GM12878 (cell line): ENCODE data around the gene FGFR2. TPM values are rescaled to one million over a fixed set of nuclear protein-coding genes. Genes with fewer than 3 reads are reported as not detected.

Experiments
- ATAC-seq: fragments of 200-7000 bp; cut with Tn5 transposase; 3 replicates; pipeline ENCODE4 v1.9.1; 2020; ENCODE audit warnings: mild to moderate bottlenecking, moderate library complexity
- BruUV-seq: library from RNA; stranded (reverse); fragments of 400-500 nt; replicated peaks from 2 replicates; lab custom pipeline; 2021; lab: Mats Ljungman, UMichigan
- CTCF ChIA-PET: fragments of 300-600 bp; sonication (Branson Sonifier 250); formaldehyde crosslinking; extraction: SDS; loops from one replicate; lab custom pipeline; 2021; ENCODE audit warnings: inconsistent platforms; lab: Yijun Ruan, JAX
- POLR2A ChIA-PET: fragments of 350-600 bp; formaldehyde crosslinking; extraction: SDS; loops from one replicate; lab custom pipeline; 2021; ENCODE audit warnings: inconsistent platforms; lab: Charles Lee
- RAD21 ChIA-PET: fragments of 300-600 bp; sonication (Branson Sonifier 250); formaldehyde crosslinking; loops from one replicate; lab custom pipeline; 2023; ENCODE audit warnings: antibody characterized with exemption; ENCODE audit not compliant: unreplicated experiment; lab: Charles Lee
- SMC1A ChIA-PET: fragments of 300-600 bp; sonication (Branson Sonifier 250); formaldehyde crosslinking; loops from one replicate; lab custom pipeline; 2023; ENCODE audit not compliant: unreplicated experiment, uncharacterized antibody; lab: Charles Lee
- DNase-seq: peaks from one replicate; pipeline ENCODE4 v3.0.0-alpha.2; 2011; ENCODE audit warnings: low read depth, low spot score
- FAIRE-seq: peaks from 3 replicates; lab custom pipeline; 2011; peaks lifted over from hg19 to GRCh38; lab: Jason Lieb, UNC
- H2AFZ ChIP-seq: 2 replicates; pipeline ENCODE4 v1.6.0; 2011; ENCODE audit warnings: low read depth, low read length, control low read depth; ENCODE audit not compliant: control insufficient read depth
- H3K27ac ChIP-seq: 2 replicates; pipeline ENCODE4 v1.5.1; 2011; ENCODE audit warnings: control low read depth; ENCODE audit not compliant: control insufficient read depth, insufficient read depth
- H3K27me3 ChIP-seq, 2 experiments: replicated peaks in 1 of 2; 2 replicates each; pipeline versions ENCODE4 v1.6.0 to v1.6.1; 2011; ENCODE audit warnings: low read length in 1 of 2; ENCODE audit not compliant: control insufficient read depth in 2 of 2, insufficient read depth in 2 of 2
- H3K36me3 ChIP-seq, 2 experiments: 2 replicates each; pipeline ENCODE4 v1.5.1; 2011; ENCODE audit warnings: low read length in 1 of 2; ENCODE audit not compliant: control insufficient read depth in 2 of 2, insufficient read depth in 2 of 2
- H3K4me1 ChIP-seq: 2 replicates; pipeline ENCODE4 v1.6.1; 2011; ENCODE audit warnings: mild to moderate bottlenecking, low read length, moderate library complexity, mixed read lengths; ENCODE audit not compliant: control insufficient read depth, insufficient read depth
- H3K4me2 ChIP-seq: 2 replicates; pipeline ENCODE4 v1.6.0; 2011; ENCODE audit warnings: control low read depth; ENCODE audit not compliant: control insufficient read depth, insufficient read depth
- H3K4me3 ChIP-seq: fragments of 200-600 bp; sonication (generic); 2 replicates; pipeline ENCODE4 v1.5.1; 2016
- H3K79me2 ChIP-seq: 2 replicates; pipeline ENCODE4 v1.6.0; 2011; ENCODE audit warnings: low read length; ENCODE audit not compliant: control insufficient read depth, insufficient read depth
- H3K9ac ChIP-seq: 2 replicates; pipeline ENCODE4 v1.8.0; 2011; ENCODE audit warnings: low read length, control low read depth, mixed read lengths; ENCODE audit not compliant: control insufficient read depth, insufficient read depth
- H3K9me3 ChIP-seq: replicated peaks from 3 replicates; pipeline ENCODE4 v1.5.1; 2011; ENCODE audit warnings: mild to moderate bottlenecking, low read length; ENCODE audit not compliant: control insufficient read depth, insufficient read depth
- H4K20me1 ChIP-seq: 2 replicates; pipeline ENCODE4 v1.6.0; 2011; ENCODE audit not compliant: control insufficient read depth, insufficient read depth
- BMI1 ChIP-seq: fragments of 450-650 bp; IDR thresholded peaks from 2 replicates; pipeline ENCODE4 v1.6.1; 2016; ENCODE audit warnings: mild to moderate bottlenecking, moderate library complexity, borderline replicate concordance
- BRCA1 ChIP-seq: IDR thresholded peaks from 2 replicates; pipeline ENCODE4 v1.6.1; 2011; ENCODE audit warnings: low read depth, low read length, improper control_type of control experiment
- CBFB ChIP-seq: IDR thresholded peaks from 2 replicates; pipeline ENCODE4 v1.6.1; 2016; ENCODE audit warnings: antibody characterized with exemption, low read depth
- CHD4 ChIP-seq: fragments of 200-600 bp; sonication (generic); IDR thresholded peaks from 2 replicates; pipeline ENCODE4 v1.6.1; 2016; ENCODE audit warnings: mild to moderate bottlenecking
- IKZF1 ChIP-seq: fragments of 450-650 bp; conservative IDR thresholded peaks from 2 replicates; pipeline ENCODE4 v1.6.1; 2017; ENCODE audit warnings: antibody characterized with exemption, mild to moderate bottlenecking
- LARP7 ChIP-seq: fragments of 450-650 bp; IDR thresholded peaks from 2 replicates; pipeline ENCODE4 v1.6.1; 2017; ENCODE audit warnings: mild to moderate bottlenecking
- MLLT1 ChIP-seq: fragments of 450-650 bp; IDR thresholded peaks from 2 replicates; pipeline ENCODE4 v1.6.1; 2016; ENCODE audit warnings: mild to moderate bottlenecking
- RAD51 ChIP-seq: fragments of 450-650 bp; IDR thresholded peaks from 2 replicates; pipeline ENCODE4 v1.6.1; 2016; ENCODE audit warnings: moderate library complexity, mild to moderate bottlenecking, inconsistent platforms
- RELA ChIP-seq: fragments of 450-650 bp; IDR thresholded peaks from 2 replicates; pipeline ENCODE4 v1.8.0; 2014; ENCODE audit warnings: borderline replicate concordance; ENCODE audit not compliant: partially characterized antibody
- STAT1 ChIP-seq: fragments of 450-650 bp; conservative IDR thresholded peaks from 2 replicates; pipeline ENCODE4 v1.6.1; 2014; ENCODE audit warnings: antibody characterized with exemption, mild to moderate bottlenecking
- TCF7 ChIP-seq: IDR thresholded peaks from 2 replicates; pipeline ENCODE4 v1.6.1; 2014; ENCODE audit warnings: antibody characterized with exemption, borderline replicate concordance
- USF2 ChIP-seq: IDR thresholded peaks from 2 replicates; pipeline ENCODE4 v1.6.1; 2011; ENCODE audit warnings: low read depth, low read length, improper control_type of control experiment, borderline replicate concordance
- WGBS: methylation state at CpG from one replicate; pipeline ENCODE4 v1.1.6; 2016; ENCODE audit warnings: low lambda C conversion rate; ENCODE audit not compliant: insufficient replicate concordance, insufficient coverage; ENCODE audit errors: missing lambda C conversion rate; 5-methylcytosine and 5-hydroxymethylcytosine counted together
- in situ Hi-C: fragments of 300-500 bp; cut with MboI; formaldehyde crosslinking; loops from 9 replicates; pipeline ENCODE4 v1.14.3; 2018; ENCODE audit warnings: mixed read lengths
- intact Hi-C: fragments of 100-400 bp; cut with micrococcal nuclease; formaldehyde crosslinking; loops from one replicate; pipeline ENCODE4 v1.14.2; 2022; ENCODE audit not compliant: unreplicated experiment
- polyA plus RNA-seq, 11 experiments: library from polyadenylated mRNA; depleted of rRNA in 4 of 11; unstranded in 6 of 11; stranded (reverse) in 5 of 11; fragments of >200 nt; fragmentation: Nextera tagmentation in 4 of 11; fragmentation: Illumina TruSeq in 1 of 11; extraction: Ambion mirVana in 4 of 11; extraction: Trizol in 1 of 11; gene quantifications; 1 replicate in 1 of 11; 2 replicates in 10 of 11; pipeline versions ENCODE4 v1.2.1 to v1.2.3, GENCODE V29; 2011 to 2016; ENCODE audit warnings: inconsistent platforms in 2 of 11, missing spikeins in 2 of 11, low read depth in 1 of 11
- total RNA-seq, 4 experiments: library from RNA; depleted of rRNA in 3 of 4; stranded (reverse); fragments of >200 nt in 3 of 4; fragmentation: Illumina TruSeq in 1 of 4; extraction: Trizol in 1 of 4; gene quantifications; 2 replicates each; pipeline versions ENCODE4 v1.2.1 to v1.2.3, GENCODE V29; 2013 to 2021

Gene FGFR2
- total and polyA plus RNA-seq, 10 of the 15 experiments (the other 5 are each of a cell fraction or from before 2014, with no cell fraction given) = 0.04 to 0.15 TPM; not detected in 8

- in situ Hi-C loops (no loop called here), intact Hi-C loops (no loop called here)
- no peaks in the 10 kb centered on the region for H3K79me2 ChIP-seq
- DNase-seq (no peak), ATAC-seq (no peak), FAIRE-seq (no peak)
- H3K36me3 ChIP-seq = no peaks in the 10 kb centered on the region
- no peaks in the 10 kb centered on the region for H3K27me3 ChIP-seq
- no peak overlapping the region for H2AFZ ChIP-seq
- no peaks in the 10 kb centered on the region for H3K4me1 ChIP-seq
- H4K20me1 ChIP-seq = no peaks in the 10 kb centered on the region
- ChIA-PET SMC1A (no interaction called here), CTCF (no interaction called here), POLR2A (no interaction called here), RAD21 (no interaction called here)
- no peak overlapping the region for H3K9ac ChIP-seq
- H3K4me2 ChIP-seq = no peak overlapping the region
- TF ChIP-seq RAD51 (no peak), RELA (no peak), LARP7 (no peak)
- H3K27ac ChIP-seq = no peak overlapping the region
- BruUV-seq = no TSS peak
- 26% methylated on average over 8 of the region's 8 CpGs for WGBS
- H3K9me3 ChIP-seq = no peaks in the 10 kb centered on the region
- no peak overlapping the region for H3K4me3 ChIP-seq
Measured at GRCh38 chr10:121536310-121536913, 61.8 kb downstream of the FGFR2 start.

GRCh38 chr10:121535381-121535780 lies 62.9 kb downstream of the FGFR2 start:
- ATAC-seq (no peak), DNase-seq (no peak), FAIRE-seq (no peak)
- Histone ChIP-seq H3K4me3 (no peak overlapping the region), H4K20me1 (no peaks in the 10 kb centered on the region), H3K27ac (no peak overlapping the region), H2AFZ (no peak overlapping the region), H3K4me2 (no peak overlapping the region), H3K4me1 (no peaks in the 10 kb centered on the region), H3K9ac (no peak overlapping the region), H3K36me3 (no peaks in the 10 kb centered on the region), H3K27me3 (no peaks in the 10 kb centered on the region), H3K9me3 (no peaks in the 10 kb centered on the region), H3K79me2 (no peaks in the 10 kb centered on the region)
- in situ Hi-C loops = no loop called here
- ChIA-PET RAD21 (no interaction called here), POLR2A (no interaction called here), CTCF (interaction anchor here (1.3 kb wide), 1 partner anchor 18 kb away, joined by 3 read pairs; no protein-coding TSS in a partner anchor), SMC1A (no interaction called here)
- BruUV-seq = no TSS peak
- intact Hi-C loops = no loop called here
- 27% methylated on average over 8 of the region's 8 CpGs for WGBS
- TF ChIP-seq TCF7 = no peak
- TF ChIP-seq CBFB = no peak
- no peak for TF ChIP-seq IKZF1
- no peak for TF ChIP-seq USF2
- TF ChIP-seq MLLT1 = no peak
- no peak for TF ChIP-seq CHD4
- TF ChIP-seq BMI1 = no peak
- no peak for TF ChIP-seq BRCA1
- no peak for TF ChIP-seq STAT1
